HG03432 (cell line): Measurements from ENCODE around the gene RIN3.

Experiments
- ATAC-seq: cut with Tn5 transposase; IDR thresholded peaks from one replicate; pipeline ENCODE4 v1.9.1; 2021; ENCODE audit warnings: mild to moderate bottlenecking, moderate library complexity; ENCODE audit not compliant: unreplicated experiment

RIN3 gene

GRCh38 chr14:92507174-92507768, 6.3 kb upstream of the RIN3 start:
- ATAC-seq: peak; percentile 69

GRCh38 chr14:92510972-92511371, 2.6 kb upstream of the RIN3 start:
- ATAC-seq: no peak

GRCh38 chr14:92511453-92512238, 1.9 kb upstream of the RIN3 start:
- ATAC-seq: no peak

GRCh38 chr14:92512807-92513203, 776 bp upstream of the RIN3 start:
- ATAC-seq: no peak

GRCh38 chr14:92513966-92514843, 624 bp downstream of the RIN3 start:
- ATAC-seq: peak; percentile 40

- ATAC-seq: no peak
Observed at GRCh38 chr14:92514844-92515514, 1.4 kb downstream of the RIN3 start.

GRCh38 chr14:92515546-92516343, 2.2 kb downstream of the RIN3 start:
- no peak for ATAC-seq

GRCh38 chr14:92516344-92516965, 2.9 kb downstream of the RIN3 start:
- no peak for ATAC-seq

GRCh38 chr14:92516966-92517506, 3.5 kb downstream of the RIN3 start:
- ATAC-seq: no peak

- no peak for ATAC-seq
Observed at GRCh38 chr14:92517761-92518160, 4.2 kb downstream of the RIN3 start.

- no peak for ATAC-seq
Observed at GRCh38 chr14:92519246-92520101, 5.9 kb downstream of the RIN3 start.

GRCh38 chr14:92520102-92521057, 6.8 kb downstream of the RIN3 start:
- ATAC-seq: no peak

GRCh38 chr14:92521058-92521415, 7.5 kb downstream of the RIN3 start:
- no peak for ATAC-seq

GRCh38 chr14:92523752-92524151, 10.2 kb downstream of the RIN3 start:
- no peak for ATAC-seq

- ATAC-seq: no peak
Observed at GRCh38 chr14:92524602-92525185, 11.1 kb downstream of the RIN3 start.

- ATAC-seq: no peak
Observed at GRCh38 chr14:92525322-92526095, 11.9 kb downstream of the RIN3 start.
